WTC11 (cell line): ENCODE results near the gene DTNB. TPM values are rescaled to one million over a fixed set of nuclear protein-coding genes. Genes with fewer than 3 reads are reported as not detected.

ENCODE experiments used
- ATAC-seq: fragments of 200-7000 bp; cut with Tn5 transposase; 2 replicates; pipeline ENCODE4 v1.10.0; 2021; ENCODE audit warnings: mild to moderate bottlenecking, moderate library complexity
- CTCF ChIA-PET: fragments of 300-600 bp; sonication (Branson Sonifier 250); formaldehyde crosslinking; loops from one replicate; lab custom pipeline; 2021; ENCODE audit warnings: antibody characterized with exemption; lab: Charles Lee
- POLR2A ChIA-PET: fragments of 350-600 bp; sonication (Branson Sonifier 250); formaldehyde crosslinking; loops from one replicate; lab custom pipeline; 2021; ENCODE audit warnings: antibody characterized with exemption; lab: Charles Lee
- DNase-seq: peaks from one replicate; pipeline ENCODE4 v3.0.0; 2021; ENCODE audit warnings: low spot score
- H3K27ac Mint-ChIP-seq: 2 replicates; pipeline ENCODE4 v1.8.0; 2021; ENCODE audit warnings: mixed read lengths
- H3K27me3 Mint-ChIP-seq: 2 replicates; pipeline ENCODE4 v1.8.0; 2021; ENCODE audit warnings: low read depth, mild to moderate bottlenecking, moderate library complexity, mixed read lengths
- H3K36me3 Mint-ChIP-seq: 2 replicates; pipeline ENCODE4 v1.8.0; 2021; ENCODE audit warnings: mixed read lengths
- H3K4me1 Mint-ChIP-seq: 2 replicates; pipeline ENCODE4 v1.8.0; 2022; ENCODE audit warnings: mixed read lengths
- H3K4me3 Mint-ChIP-seq: 2 replicates; pipeline ENCODE4 v1.8.0; 2021; ENCODE audit warnings: mild to moderate bottlenecking, moderate library complexity, mixed read lengths
- H3K9me3 Mint-ChIP-seq: 2 replicates; pipeline ENCODE4 v1.8.0; 2021; ENCODE audit warnings: mixed read lengths
- ERG ChIP-seq: fragments of 250-450 bp; sonication (Bioruptor Pico); IDR thresholded peaks from 2 replicates; pipeline ENCODE4 v1.8.0; 2021; ENCODE audit warnings: mild to moderate bottlenecking
- IRF1 ChIP-seq: sonication (generic); formaldehyde crosslinking; IDR thresholded peaks from 2 replicates; pipeline ENCODE4 v1.8.0; 2023; ENCODE audit warnings: missing genetic modification reagents
- NR3C1 ChIP-seq: sonication (generic); formaldehyde crosslinking; conservative IDR thresholded peaks from 2 replicates; pipeline ENCODE4 v1.8.1; 2023; ENCODE audit warnings: low read depth, mild to moderate bottlenecking, missing genetic modification reagents
- PRRX2 ChIP-seq: fragments of 250-450 bp; sonication (Bioruptor Pico); IDR thresholded peaks from 2 replicates; pipeline ENCODE4 v1.8.0; 2021; ENCODE audit warnings: mild to moderate bottlenecking
- RORB ChIP-seq: fragments of 250-450 bp; sonication (Bioruptor Pico); IDR thresholded peaks from 2 replicates; pipeline ENCODE4 v1.9.0; 2021; ENCODE audit warnings: mild to moderate bottlenecking
- TCF7 ChIP-seq: sonication (generic); formaldehyde crosslinking; IDR thresholded peaks from 2 replicates; pipeline ENCODE4 v1.8.0; 2022; ENCODE audit warnings: mild to moderate bottlenecking, low read depth, missing genetic modification reagents, moderate library complexity
- TEAD4 ChIP-seq: sonication (generic); formaldehyde crosslinking; IDR thresholded peaks from 2 replicates; pipeline ENCODE4 v1.8.0; 2022; ENCODE audit warnings: mild to moderate bottlenecking, missing genetic modification reagents
- ZBTB21 ChIP-seq: sonication (generic); formaldehyde crosslinking; IDR thresholded peaks from 2 replicates; pipeline ENCODE4 v1.8.1; 2023; ENCODE audit warnings: mild to moderate bottlenecking, missing genetic modification reagents, borderline replicate concordance
- ZNF121 ChIP-seq: sonication (generic); formaldehyde crosslinking; IDR thresholded peaks from 2 replicates; pipeline ENCODE4 v1.8.0; 2023; ENCODE audit warnings: missing genetic modification reagents
- ZNF416 ChIP-seq: fragments of 250-450 bp; sonication (Bioruptor Pico); IDR thresholded peaks from 2 replicates; pipeline ENCODE4 v1.9.0; 2021; ENCODE audit warnings: mild to moderate bottlenecking, inconsistent platforms
- ZNF671 ChIP-seq: fragments of 250-450 bp; sonication (Bioruptor Pico); IDR thresholded peaks from 2 replicates; pipeline ENCODE4 v1.8.0; 2021; ENCODE audit warnings: mild to moderate bottlenecking
- total RNA-seq: library from RNA; stranded (reverse); gene quantifications from 3 replicates; pipeline ENCODE4 v1.2.3, GENCODE V29; 2021
- TF ChIP-seq, protein P1 (sequence below): sonication (generic); formaldehyde crosslinking; IDR thresholded peaks from 2 replicates; pipeline ENCODE4 v1.8.1; 2023; ENCODE audit warnings: mild to moderate bottlenecking, moderate library complexity, missing genetic modification reagents
- TF ChIP-seq, protein P2 (sequence below): sonication (generic); formaldehyde crosslinking; IDR thresholded peaks from 2 replicates; pipeline ENCODE4 v1.8.0; 2023; ENCODE audit warnings: mild to moderate bottlenecking, missing genetic modification reagents
- TF ChIP-seq, protein P3 (sequence below): sonication (generic); formaldehyde crosslinking; IDR thresholded peaks from 2 replicates; pipeline ENCODE4 v1.8.0; 2023; ENCODE audit warnings: missing genetic modification reagents, mild to moderate bottlenecking, borderline replicate concordance
- TF ChIP-seq, protein P4 (sequence below): sonication (generic); formaldehyde crosslinking; conservative IDR thresholded peaks from 2 replicates; pipeline ENCODE4 v1.8.1; 2023; ENCODE audit warnings: mild to moderate bottlenecking, low read depth, missing genetic modification reagents, moderate library complexity
- TF ChIP-seq, protein P5 (sequence below): sonication (generic); formaldehyde crosslinking; IDR thresholded peaks from 2 replicates; pipeline ENCODE4 v1.8.1; 2022; ENCODE audit warnings: missing genetic modification reagents, borderline replicate concordance

The DTNB gene
- total RNA-seq, 1 experiment from 2014 or later = 39.9 TPM

- ChIA-PET POLR2A (no interaction called here), CTCF (interaction anchor here (0.9 kb wide), 1 partner anchor 38 kb away, joined by 4 read pairs; no protein-coding TSS in a partner anchor)
- no peak for TF ChIP-seq ZNF416 (CRISPR knock-in tag)
- TF ChIP-seq ZBTB21 (CRISPR knock-in tag) = no peak
- no peak for TF ChIP-seq NR3C1 (CRISPR knock-in tag)
- TF ChIP-seq TCF7 (CRISPR knock-in tag) = no peak
- no peak for TF ChIP-seq TEAD4
- TF ChIP-seq, protein P1, sequence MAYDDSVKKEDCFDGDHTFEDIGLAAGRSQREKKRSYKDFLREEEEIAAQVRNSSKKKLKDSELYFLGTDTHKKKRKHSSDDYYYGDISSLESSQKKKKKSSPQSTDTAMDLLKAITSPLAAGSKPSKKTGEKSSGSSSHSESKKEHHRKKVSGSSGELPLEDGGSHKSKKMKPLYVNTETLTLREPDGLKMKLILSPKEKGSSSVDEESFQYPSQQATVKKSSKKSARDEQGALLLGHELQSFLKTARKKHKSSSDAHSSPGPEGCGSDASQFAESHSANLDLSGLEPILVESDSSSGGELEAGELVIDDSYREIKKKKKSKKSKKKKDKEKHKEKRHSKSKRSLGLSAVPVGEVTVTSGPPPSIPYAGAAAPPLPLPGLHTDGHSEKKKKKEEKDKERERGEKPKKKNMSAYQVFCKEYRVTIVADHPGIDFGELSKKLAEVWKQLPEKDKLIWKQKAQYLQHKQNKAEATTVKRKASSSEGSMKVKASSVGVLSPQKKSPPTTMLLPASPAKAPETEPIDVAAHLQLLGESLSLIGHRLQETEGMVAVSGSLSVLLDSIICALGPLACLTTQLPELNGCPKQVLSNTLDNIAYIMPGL = no peak
- TF ChIP-seq, protein P2, sequence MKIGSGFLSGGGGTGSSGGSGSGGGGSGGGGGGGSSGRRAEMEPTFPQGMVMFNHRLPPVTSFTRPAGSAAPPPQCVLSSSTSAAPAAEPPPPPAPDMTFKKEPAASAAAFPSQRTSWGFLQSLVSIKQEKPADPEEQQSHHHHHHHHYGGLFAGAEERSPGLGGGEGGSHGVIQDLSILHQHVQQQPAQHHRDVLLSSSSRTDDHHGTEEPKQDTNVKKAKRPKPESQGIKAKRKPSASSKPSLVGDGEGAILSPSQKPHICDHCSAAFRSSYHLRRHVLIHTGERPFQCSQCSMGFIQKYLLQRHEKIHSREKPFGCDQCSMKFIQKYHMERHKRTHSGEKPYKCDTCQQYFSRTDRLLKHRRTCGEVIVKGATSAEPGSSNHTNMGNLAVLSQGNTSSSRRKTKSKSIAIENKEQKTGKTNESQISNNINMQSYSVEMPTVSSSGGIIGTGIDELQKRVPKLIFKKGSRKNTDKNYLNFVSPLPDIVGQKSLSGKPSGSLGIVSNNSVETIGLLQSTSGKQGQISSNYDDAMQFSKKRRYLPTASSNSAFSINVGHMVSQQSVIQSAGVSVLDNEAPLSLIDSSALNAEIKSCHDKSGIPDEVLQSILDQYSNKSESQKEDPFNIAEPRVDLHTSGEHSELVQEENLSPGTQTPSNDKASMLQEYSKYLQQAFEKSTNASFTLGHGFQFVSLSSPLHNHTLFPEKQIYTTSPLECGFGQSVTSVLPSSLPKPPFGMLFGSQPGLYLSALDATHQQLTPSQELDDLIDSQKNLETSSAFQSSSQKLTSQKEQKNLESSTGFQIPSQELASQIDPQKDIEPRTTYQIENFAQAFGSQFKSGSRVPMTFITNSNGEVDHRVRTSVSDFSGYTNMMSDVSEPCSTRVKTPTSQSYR = no peak
- TF ChIP-seq PRRX2 (CRISPR knock-in tag) = no peak
- TF ChIP-seq, protein P3, sequence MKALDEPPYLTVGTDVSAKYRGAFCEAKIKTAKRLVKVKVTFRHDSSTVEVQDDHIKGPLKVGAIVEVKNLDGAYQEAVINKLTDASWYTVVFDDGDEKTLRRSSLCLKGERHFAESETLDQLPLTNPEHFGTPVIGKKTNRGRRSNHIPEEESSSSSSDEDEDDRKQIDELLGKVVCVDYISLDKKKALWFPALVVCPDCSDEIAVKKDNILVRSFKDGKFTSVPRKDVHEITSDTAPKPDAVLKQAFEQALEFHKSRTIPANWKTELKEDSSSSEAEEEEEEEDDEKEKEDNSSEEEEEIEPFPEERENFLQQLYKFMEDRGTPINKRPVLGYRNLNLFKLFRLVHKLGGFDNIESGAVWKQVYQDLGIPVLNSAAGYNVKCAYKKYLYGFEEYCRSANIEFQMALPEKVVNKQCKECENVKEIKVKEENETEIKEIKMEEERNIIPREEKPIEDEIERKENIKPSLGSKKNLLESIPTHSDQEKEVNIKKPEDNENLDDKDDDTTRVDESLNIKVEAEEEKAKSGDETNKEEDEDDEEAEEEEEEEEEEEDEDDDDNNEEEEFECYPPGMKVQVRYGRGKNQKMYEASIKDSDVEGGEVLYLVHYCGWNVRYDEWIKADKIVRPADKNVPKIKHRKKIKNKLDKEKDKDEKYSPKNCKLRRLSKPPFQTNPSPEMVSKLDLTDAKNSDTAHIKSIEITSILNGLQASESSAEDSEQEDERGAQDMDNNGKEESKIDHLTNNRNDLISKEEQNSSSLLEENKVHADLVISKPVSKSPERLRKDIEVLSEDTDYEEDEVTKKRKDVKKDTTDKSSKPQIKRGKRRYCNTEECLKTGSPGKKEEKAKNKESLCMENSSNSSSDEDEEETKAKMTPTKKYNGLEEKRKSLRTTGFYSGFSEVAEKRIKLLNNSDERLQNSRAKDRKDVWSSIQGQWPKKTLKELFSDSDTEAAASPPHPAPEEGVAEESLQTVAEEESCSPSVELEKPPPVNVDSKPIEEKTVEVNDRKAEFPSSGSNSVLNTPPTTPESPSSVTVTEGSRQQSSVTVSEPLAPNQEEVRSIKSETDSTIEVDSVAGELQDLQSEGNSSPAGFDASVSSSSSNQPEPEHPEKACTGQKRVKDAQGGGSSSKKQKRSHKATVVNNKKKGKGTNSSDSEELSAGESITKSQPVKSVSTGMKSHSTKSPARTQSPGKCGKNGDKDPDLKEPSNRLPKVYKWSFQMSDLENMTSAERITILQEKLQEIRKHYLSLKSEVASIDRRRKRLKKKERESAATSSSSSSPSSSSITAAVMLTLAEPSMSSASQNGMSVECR (CRISPR knock-in tag) = no peak
- TF ChIP-seq, protein P4, sequence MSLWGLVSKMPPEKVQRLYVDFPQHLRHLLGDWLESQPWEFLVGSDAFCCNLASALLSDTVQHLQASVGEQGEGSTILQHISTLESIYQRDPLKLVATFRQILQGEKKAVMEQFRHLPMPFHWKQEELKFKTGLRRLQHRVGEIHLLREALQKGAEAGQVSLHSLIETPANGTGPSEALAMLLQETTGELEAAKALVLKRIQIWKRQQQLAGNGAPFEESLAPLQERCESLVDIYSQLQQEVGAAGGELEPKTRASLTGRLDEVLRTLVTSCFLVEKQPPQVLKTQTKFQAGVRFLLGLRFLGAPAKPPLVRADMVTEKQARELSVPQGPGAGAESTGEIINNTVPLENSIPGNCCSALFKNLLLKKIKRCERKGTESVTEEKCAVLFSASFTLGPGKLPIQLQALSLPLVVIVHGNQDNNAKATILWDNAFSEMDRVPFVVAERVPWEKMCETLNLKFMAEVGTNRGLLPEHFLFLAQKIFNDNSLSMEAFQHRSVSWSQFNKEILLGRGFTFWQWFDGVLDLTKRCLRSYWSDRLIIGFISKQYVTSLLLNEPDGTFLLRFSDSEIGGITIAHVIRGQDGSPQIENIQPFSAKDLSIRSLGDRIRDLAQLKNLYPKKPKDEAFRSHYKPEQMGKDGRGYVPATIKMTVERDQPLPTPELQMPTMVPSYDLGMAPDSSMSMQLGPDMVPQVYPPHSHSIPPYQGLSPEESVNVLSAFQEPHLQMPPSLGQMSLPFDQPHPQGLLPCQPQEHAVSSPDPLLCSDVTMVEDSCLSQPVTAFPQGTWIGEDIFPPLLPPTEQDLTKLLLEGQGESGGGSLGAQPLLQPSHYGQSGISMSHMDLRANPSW = no peak
- TF ChIP-seq ERG (CRISPR knock-in tag) = no peak
- no peak for TF ChIP-seq IRF1 (CRISPR knock-in tag)
- no peak for TF ChIP-seq ZNF121 (CRISPR knock-in tag)
- no peak for TF ChIP-seq ZNF671 (CRISPR knock-in tag)
- TF ChIP-seq, protein P5, sequence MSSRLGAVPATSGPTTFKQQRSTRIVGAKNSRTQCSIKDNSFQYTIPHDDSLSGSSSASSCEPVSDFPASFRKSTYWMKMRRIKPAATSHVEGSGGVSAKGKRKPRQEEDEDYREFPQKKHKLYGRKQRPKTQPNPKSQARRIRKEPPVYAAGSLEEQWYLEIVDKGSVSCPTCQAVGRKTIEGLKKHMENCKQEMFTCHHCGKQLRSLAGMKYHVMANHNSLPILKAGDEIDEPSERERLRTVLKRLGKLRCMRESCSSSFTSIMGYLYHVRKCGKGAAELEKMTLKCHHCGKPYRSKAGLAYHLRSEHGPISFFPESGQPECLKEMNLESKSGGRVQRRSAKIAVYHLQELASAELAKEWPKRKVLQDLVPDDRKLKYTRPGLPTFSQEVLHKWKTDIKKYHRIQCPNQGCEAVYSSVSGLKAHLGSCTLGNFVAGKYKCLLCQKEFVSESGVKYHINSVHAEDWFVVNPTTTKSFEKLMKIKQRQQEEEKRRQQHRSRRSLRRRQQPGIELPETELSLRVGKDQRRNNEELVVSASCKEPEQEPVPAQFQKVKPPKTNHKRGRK (CRISPR knock-in tag) = no peak
- no peak for TF ChIP-seq RORB (CRISPR knock-in tag)
- no peak overlapping the region; the same call in 1 of the 2 replicates for H3K27ac Mint-ChIP-seq
- H3K9me3 Mint-ChIP-seq = no peaks in the 10 kb centered on the region
- DNase-seq (no peak), ATAC-seq (no peak; the same call in 1 of the 2 replicates)
- H3K4me1 Mint-ChIP-seq = peaks cover 12% of the 10 kb centered on the region
- no peaks in the 10 kb centered on the region for H3K27me3 Mint-ChIP-seq
- no peak overlapping the region for H3K4me3 Mint-ChIP-seq
- peaks cover 3% of the 10 kb centered on the region; the same call in 1 of the 2 replicates for H3K36me3 Mint-ChIP-seq
Measured at GRCh38 chr2:25400169-25400568, 273.2 kb downstream of the DTNB start.
